Fibroblast of mammary gland (primary cell): ENCODE data around the gene MYO3A.

Experiments
- DNase-seq: peaks from one replicate; pipeline ENCODE4 v3.0.0-alpha.2; 2010; ENCODE audit warnings: low read depth
- H3K4me3 ChIP-seq: 2 replicates; pipeline ENCODE4 v1.5.1; 2011; ENCODE audit warnings: low read depth, mild to moderate bottlenecking, low read length, moderate library complexity; ENCODE audit not compliant: control insufficient read depth
- CTCF ChIP-seq: conservative IDR thresholded peaks from 2 replicates; pipeline ENCODE4 v1.5.1; 2011; ENCODE audit warnings: low read depth, low read length, inconsistent platforms; ENCODE audit not compliant: control insufficient read depth, insufficient read depth

MYO3A gene

GRCh38 chr10:26235761-26236160 lies 301.7 kb downstream of the MYO3A start:
- H3K4me3 ChIP-seq: no peak overlapping the region
- no peak for TF ChIP-seq CTCF
- no peak for DNase-seq

- DNase-seq: no peak
- H3K4me3 ChIP-seq: no peak overlapping the region
- no peak for TF ChIP-seq CTCF
Observed at GRCh38 chr10:26238378-26238777, 304.3 kb downstream of the MYO3A start.

- no peak overlapping the region for H3K4me3 ChIP-seq
- DNase-seq: no peak
- TF ChIP-seq CTCF: no peak
Observed at GRCh38 chr10:26242706-26243350, 308.8 kb downstream of the MYO3A start.

GRCh38 chr10:26243351-26243720 lies 309.3 kb downstream of the MYO3A start:
- no peak overlapping the region for H3K4me3 ChIP-seq
- no peak for TF ChIP-seq CTCF
- DNase-seq: no peak

- TF ChIP-seq CTCF: no peak
- no peak for DNase-seq
- H3K4me3 ChIP-seq: no peak overlapping the region
Observed at GRCh38 chr10:26249681-26250080, 315.7 kb downstream of the MYO3A start.

- no peak for TF ChIP-seq CTCF
- DNase-seq: no peak
- no peak overlapping the region for H3K4me3 ChIP-seq
Observed at GRCh38 chr10:26251925-26252324, 317.9 kb downstream of the MYO3A start.

- H3K4me3 ChIP-seq: no peak overlapping the region
- no peak for DNase-seq
- no peak for TF ChIP-seq CTCF
Observed at GRCh38 chr10:26254616-26255015, 320.6 kb downstream of the MYO3A start.
